ENCODE measurements around the gene SHC4.

The SHC4 gene

GRCh38 chr15:48930735-48931134, 33.0 kb downstream of the SHC4 start:
- no peak for DNase-seq (ENCODE audit: low spot score)
- in situ Hi-C loops (cut with MboI; ENCODE audit: low sequenced_read_pairs, unreplicated experiment), result no loop called here
- no peak for TF ChIP-seq CTCF (IDR thresholded peaks at IDR 0.05; ENCODE audit: borderline replicate concordance, control extremely low read depth, extremely low read depth, insufficient read depth, missing control alignments)

- no peak for DNase-seq (ENCODE audit: low spot score)
Measured at GRCh38 chr15:48929661-48930060, 34.1 kb downstream of the SHC4 start.

GRCh38 chr15:48928877-48929538, 34.7 kb downstream of the SHC4 start:
- in situ Hi-C loops (cut with MboI; ENCODE audit: low sequenced_read_pairs, unreplicated experiment), result no loop called here
- DNase-seq (ENCODE audit: low spot score), result no peak
- no peak for TF ChIP-seq CTCF (IDR thresholded peaks at IDR 0.05; ENCODE audit: borderline replicate concordance, control extremely low read depth, extremely low read depth, insufficient read depth, missing control alignments)

More at GRCh38 chr15:48929661-48930060, 34.1 kb downstream of the SHC4 start:
- TF ChIP-seq CTCF (IDR thresholded peaks at IDR 0.05; ENCODE audit: borderline replicate concordance, control extremely low read depth, extremely low read depth, insufficient read depth, missing control alignments), result no peak
- in situ Hi-C loops (cut with MboI; ENCODE audit: low sequenced_read_pairs, unreplicated experiment), result no loop called here

GRCh38 chr15:48925714-48926223, 38.0 kb downstream of the SHC4 start:
- no peak for DNase-seq (ENCODE audit: low spot score)
- in situ Hi-C loops (cut with MboI; ENCODE audit: low sequenced_read_pairs, unreplicated experiment), result no loop called here
- TF ChIP-seq CTCF (IDR thresholded peaks at IDR 0.05; ENCODE audit: borderline replicate concordance, control extremely low read depth, extremely low read depth, insufficient read depth, missing control alignments), result no peak

GRCh38 chr15:48924528-48925393, 39.0 kb downstream of the SHC4 start:
- DNase-seq (ENCODE audit: low spot score), result no peak
- in situ Hi-C loops (cut with MboI; ENCODE audit: low sequenced_read_pairs, unreplicated experiment), result no loop called here
- TF ChIP-seq CTCF (IDR thresholded peaks at IDR 0.05; ENCODE audit: borderline replicate concordance, control extremely low read depth, extremely low read depth, insufficient read depth, missing control alignments), result no peak

GRCh38 chr15:48922046-48922445, 41.7 kb downstream of the SHC4 start:
- DNase-seq (ENCODE audit: low spot score), result no peak
- in situ Hi-C loops (cut with MboI; ENCODE audit: low sequenced_read_pairs, unreplicated experiment), result no loop called here
- no peak for TF ChIP-seq CTCF (IDR thresholded peaks at IDR 0.05; ENCODE audit: borderline replicate concordance, control extremely low read depth, extremely low read depth, insufficient read depth, missing control alignments)
